Left ventricle myocardium inferior (tissue), 1 donor: Measurements from ENCODE around the gene ABLIM2. TPM values are rescaled to one million over a fixed set of nuclear protein-coding genes. Genes with fewer than 3 reads are reported as not detected.

Experiments used
- DNase-seq: peaks from one replicate; pipeline ENCODE4 v3.0.0-alpha.2; 2020
- H3K27ac ChIP-seq: fragments of 200-600 bp; replicated peaks from 2 replicates; pipeline ENCODE4 v1.8.0; 2021
- H3K27me3 ChIP-seq: fragments of 200-600 bp; 2 replicates; pipeline ENCODE4 v1.8.0; 2021; ENCODE audit warnings: low read depth
- H3K36me3 ChIP-seq: fragments of 200-600 bp; 2 replicates; pipeline ENCODE4 v1.8.0; 2021
- H3K4me1 ChIP-seq: fragments of 200-600 bp; 2 replicates; pipeline ENCODE4 v1.8.0; 2021
- H3K4me3 ChIP-seq: fragments of 200-600 bp; 2 replicates; pipeline ENCODE4 v1.8.0; 2021; ENCODE audit warnings: mild to moderate bottlenecking, moderate library complexity
- H3K9me3 ChIP-seq: fragments of 200-600 bp; replicated peaks from 2 replicates; pipeline ENCODE4 v1.8.0; 2021
- CTCF ChIP-seq: fragments of 200-600 bp; IDR thresholded peaks from 2 replicates; pipeline ENCODE4 v1.8.0; 2021; ENCODE audit warnings: antibody characterized with exemption, mild to moderate bottlenecking, borderline replicate concordance
- intact Hi-C: fragments of 100-400 bp; cut with micrococcal nuclease; formaldehyde crosslinking; loops from one replicate; pipeline ENCODE4 v1.11.0; 2022
- total RNA-seq: library from RNA; stranded (reverse); fragmentation: NEBNext Ultra II Directional; extraction: Animal tissue kit (Norgen Biotek cat#: 25700); gene quantifications from one replicate; pipeline ENCODE4 v1.2.1, GENCODE V29; 2021
- donor health status: DM: no; HTN: yes; CAD: no; lungs with severe emphysema.

Gene ABLIM2
- total RNA-seq, 1 donor from 2014 or later: 43.5 TPM

DNA sequence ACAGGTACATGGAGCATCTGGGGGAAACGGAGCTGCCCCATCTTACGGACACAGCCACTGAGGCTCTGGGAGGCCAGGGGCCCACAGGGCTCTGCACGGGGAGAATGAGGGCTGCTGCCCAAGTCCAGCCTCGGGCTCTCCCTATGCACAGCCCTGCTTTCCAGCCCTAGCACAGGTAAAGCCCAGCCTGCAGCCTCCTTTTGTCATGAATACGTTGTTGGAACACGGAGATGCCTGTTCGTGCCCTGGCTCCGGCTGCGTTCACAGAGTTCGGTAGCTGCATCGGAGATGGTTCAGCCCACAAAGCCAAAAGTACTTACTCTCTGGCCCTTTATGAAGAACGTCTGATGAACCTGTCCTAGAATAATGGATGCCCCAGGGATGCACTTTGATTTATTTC, 150.2 kb downstream of the ABLIM2 start:
- H3K9me3 ChIP-seq: no peaks in the 10 kb centered on the region
- no peak overlapping the region for H3K27ac ChIP-seq
- no peak for DNase-seq
- TF ChIP-seq CTCF: no peak
- no peaks in the 10 kb centered on the region for H3K4me1 ChIP-seq
- no peaks in the 10 kb centered on the region for H3K27me3 ChIP-seq
- intact Hi-C loops: no loop called here
- no peak overlapping the region for H3K4me3 ChIP-seq
- peaks cover 10% of the 10 kb centered on the region for H3K36me3 ChIP-seq

GRCh38 chr4:8007581-8007980, 151.0 kb downstream of the ABLIM2 start:
- DNase-seq: no peak
- Histone ChIP-seq H3K27me3 (no peaks in the 10 kb centered on the region), H3K9me3 (no peaks in the 10 kb centered on the region), H3K4me3 (no peak overlapping the region), H3K4me1 (no peaks in the 10 kb centered on the region), H3K36me3 (peaks cover 10% of the 10 kb centered on the region), H3K27ac (no peak overlapping the region)
- intact Hi-C loops: no loop called here
- no peak for TF ChIP-seq CTCF

DNA sequence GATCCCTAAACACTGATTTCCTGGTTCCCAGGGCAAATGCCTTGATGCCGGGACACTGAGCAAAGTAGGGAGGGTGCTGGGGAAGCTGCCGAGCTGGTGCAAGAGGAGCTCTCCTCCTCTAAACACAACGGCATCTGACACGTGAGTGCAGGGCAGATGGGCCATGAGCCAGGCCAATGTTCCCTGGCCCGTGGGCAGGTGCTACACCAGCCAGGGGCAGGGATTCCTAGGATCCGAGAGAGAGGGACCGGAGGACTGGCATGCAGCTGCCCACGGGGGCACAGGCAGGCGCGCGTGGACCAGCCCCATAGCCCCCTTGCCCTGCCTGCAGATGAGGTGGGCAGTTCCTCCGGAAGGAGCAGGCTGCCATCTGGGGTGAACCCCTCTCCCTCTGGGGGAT, 152.1 kb downstream of the ABLIM2 start:
- Histone ChIP-seq H3K27ac (no peak overlapping the region), H3K9me3 (no peaks in the 10 kb centered on the region), H3K36me3 (peaks cover 10% of the 10 kb centered on the region), H3K27me3 (no peaks in the 10 kb centered on the region), H3K4me1 (no peaks in the 10 kb centered on the region), H3K4me3 (no peak overlapping the region)
- no peak for TF ChIP-seq CTCF
- intact Hi-C loops: no loop called here
- DNase-seq: no peak

DNA sequence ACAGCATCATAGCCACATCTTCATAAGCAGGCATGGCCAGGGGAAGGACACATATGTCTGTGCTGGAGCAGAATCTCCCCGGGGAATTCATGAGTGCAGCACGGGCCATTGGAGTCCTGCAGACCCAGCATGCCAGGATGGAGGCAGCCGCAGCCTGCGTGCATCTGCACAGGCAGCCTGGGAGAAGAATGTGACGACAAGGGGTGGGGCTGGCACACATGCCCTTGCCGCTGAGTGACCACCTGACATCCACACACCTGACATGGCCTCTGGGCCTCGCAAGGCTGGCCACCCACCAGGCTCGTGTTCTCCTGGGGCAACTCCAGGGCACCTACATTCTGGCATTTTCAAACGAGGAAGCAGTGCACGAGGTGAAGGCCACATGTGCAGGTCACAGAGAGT, 152.8 kb downstream of the ABLIM2 start:
- Histone ChIP-seq H3K27ac (no peak overlapping the region), H3K36me3 (peaks cover 10% of the 10 kb centered on the region), H3K4me3 (no peak overlapping the region), H3K4me1 (no peaks in the 10 kb centered on the region), H3K9me3 (no peaks in the 10 kb centered on the region), H3K27me3 (no peaks in the 10 kb centered on the region)
- intact Hi-C loops: no loop called here
- DNase-seq: no peak
- no peak for TF ChIP-seq CTCF

- no peak for DNase-seq
- peaks cover 10% of the 10 kb centered on the region for H3K36me3 ChIP-seq
- H3K27me3 ChIP-seq: no peaks in the 10 kb centered on the region
- TF ChIP-seq CTCF: no peak
- H3K9me3 ChIP-seq: no peaks in the 10 kb centered on the region
- H3K4me3 ChIP-seq: no peak overlapping the region
- intact Hi-C loops: no loop called here
- no peaks in the 10 kb centered on the region for H3K4me1 ChIP-seq
- H3K27ac ChIP-seq: no peak overlapping the region
These were observed 153.4 kb downstream of the ABLIM2 start for GRCh38 chr4:8005033-8005808.
